Measurements from ENCODE around the gene SHC4.
"Not testable (repeated sequence)": the region's sequence is repeated elsewhere in the genome, so short reads cannot be mapped to it uniquely, and the experiment has no call there.

SHC4 gene

DNA sequence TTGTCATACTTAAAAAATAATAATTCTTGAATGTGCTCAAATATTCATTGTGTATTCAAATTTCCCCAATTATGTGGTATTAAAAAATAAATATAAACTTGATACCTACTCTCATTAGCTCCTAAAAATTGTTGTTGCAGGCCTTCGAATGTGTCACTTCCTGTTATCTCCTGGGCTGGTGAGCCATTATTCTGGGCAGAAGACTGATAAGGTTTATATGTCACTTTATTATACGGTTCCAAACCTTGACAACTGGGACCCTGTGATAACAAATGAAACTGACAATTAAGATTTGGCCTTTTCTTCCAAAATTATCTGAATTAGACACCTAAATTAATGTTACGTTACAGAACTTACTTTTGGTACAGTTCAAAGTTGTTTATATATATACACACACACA lies 167.8 kb downstream of the SHC4 start:
- DNase-seq (ENCODE audit: low spot score) = no peak

DNA sequence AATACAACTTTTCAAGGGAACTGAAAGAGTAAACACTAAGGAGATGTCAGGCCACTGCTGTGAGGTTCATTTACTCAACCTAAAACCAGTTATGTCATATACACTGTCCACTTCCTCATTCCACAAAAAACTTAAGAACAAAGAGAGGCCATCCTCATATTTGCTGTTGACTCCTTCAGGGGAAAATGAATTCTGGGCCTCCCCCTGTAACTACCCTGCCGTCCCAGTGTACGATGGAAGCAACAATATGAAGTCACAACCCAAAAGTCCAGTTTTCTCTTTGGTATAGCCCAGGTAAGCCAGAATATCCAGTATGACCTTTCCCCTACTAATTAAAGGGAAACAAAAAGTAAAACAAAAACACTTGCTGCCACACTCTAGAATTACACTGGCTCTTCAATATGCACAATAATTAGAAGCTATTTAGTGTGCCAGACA lies 169.0 kb downstream of the SHC4 start:
- peak; percentile 53 for DNase-seq (ENCODE audit: low spot score)

DNA sequence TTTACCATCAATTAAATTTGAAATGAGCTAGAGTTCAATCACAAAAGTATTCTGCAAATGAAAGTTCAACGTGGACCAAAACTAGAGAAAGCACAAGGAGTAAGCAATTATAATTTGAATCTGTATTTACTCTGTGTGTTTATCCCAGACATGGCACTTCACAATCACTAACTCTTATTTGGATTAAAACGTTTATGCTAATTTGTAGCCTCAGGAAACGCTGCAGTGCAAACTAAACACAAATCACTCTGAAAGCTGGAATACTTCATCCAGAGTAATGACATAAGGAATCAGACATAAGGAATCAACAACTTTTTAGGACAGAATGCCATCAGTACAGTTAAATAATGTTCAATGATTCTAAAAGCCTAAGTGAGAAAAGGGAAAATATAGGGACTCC lies 171.3 kb downstream of the SHC4 start:
- DNase-seq (ENCODE audit: low spot score) = no peak

DNA sequence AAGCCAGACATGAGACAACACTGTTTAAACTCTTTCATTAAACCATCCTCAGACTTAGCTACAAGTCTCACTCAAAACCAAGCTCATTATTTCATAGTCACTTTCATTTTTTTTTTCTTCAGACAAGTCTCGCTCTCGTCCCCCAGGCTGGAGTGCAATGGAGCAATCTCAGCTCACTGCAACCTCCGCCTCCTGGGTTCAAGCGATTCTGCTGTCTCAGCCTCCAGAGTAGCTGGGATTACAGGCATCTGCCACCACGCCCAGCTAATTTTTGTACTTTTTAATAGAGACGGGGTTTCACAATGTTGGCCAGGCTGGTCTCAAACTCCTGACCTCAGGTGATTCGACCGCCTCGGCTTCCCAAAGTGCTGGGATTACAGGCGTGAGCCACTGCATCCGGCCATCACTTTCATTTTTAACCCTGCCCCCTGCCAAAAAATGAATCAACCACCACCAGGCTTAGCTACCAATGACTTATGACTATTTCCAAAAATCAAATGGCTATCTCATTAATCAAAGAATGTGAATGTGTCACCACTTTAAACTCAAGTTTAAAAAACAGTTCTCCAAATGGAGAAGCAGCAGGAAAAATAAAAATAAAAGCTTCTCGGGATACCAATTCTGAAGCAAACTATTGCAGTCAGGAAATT lies 173.1 kb downstream of the SHC4 start:
- not testable (repeated sequence) for DNase-seq (ENCODE audit: low spot score)

DNA sequence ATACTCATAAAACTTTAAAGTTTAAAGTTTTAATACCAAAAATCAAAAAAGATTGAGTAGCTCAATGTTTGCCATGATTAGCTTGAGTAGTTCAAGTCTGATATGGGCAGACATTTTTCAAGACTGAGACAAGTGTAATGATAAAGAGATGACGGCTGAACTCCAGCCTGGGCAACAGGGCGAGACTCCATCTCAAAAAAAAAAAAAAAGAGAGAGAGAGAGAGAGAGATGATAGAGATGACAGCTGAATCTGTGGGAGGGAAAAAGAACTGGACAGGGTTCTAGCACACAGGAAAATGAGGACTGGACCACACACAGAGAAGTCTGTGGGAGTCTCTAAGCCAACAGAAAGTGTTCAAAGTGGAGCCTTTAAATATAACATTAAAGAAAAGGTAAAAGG lies 178.0 kb downstream of the SHC4 start:
- no peak for DNase-seq (ENCODE audit: low spot score)

DNA sequence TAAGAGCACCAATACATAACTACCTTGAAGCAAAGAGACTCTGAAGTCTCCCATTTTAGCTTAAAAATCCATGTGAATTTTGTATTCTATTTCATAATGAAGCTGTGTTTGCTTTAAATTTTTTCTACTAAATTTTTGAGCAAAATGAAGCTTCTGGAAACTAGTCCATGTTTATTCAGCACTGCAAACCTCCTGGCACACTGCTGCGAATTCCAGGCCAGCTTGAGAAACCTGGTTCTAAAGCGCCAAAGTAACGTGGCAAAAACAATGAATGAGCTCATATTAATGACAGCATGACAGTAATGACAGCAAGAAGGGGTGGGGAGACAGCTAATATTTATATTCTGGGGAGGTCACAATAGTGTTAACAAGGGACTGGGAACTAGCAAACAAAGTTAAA lies 178.5 kb downstream of the SHC4 start:
- no peak for DNase-seq (ENCODE audit: low spot score)

DNA sequence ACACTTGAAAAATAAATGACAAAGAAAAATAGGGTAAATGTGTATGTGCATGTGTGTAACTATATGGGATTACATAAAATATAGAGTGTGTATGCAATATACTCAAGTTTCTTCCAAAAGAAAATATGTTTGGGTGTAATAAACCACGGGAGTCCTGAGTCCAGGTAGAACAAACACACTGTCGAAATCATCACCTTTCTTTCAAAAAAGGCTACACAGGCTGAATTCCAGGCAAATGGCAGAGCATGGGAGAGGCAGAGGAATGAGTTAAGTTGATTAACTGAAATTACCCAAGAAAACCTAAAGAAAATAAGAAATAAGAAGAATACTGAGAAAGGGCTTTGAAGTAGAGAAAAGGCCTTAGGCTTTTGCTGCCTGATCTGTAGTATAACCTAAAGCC lies 179.0 kb downstream of the SHC4 start:
- DNase-seq (ENCODE audit: low spot score) = no peak

DNA sequence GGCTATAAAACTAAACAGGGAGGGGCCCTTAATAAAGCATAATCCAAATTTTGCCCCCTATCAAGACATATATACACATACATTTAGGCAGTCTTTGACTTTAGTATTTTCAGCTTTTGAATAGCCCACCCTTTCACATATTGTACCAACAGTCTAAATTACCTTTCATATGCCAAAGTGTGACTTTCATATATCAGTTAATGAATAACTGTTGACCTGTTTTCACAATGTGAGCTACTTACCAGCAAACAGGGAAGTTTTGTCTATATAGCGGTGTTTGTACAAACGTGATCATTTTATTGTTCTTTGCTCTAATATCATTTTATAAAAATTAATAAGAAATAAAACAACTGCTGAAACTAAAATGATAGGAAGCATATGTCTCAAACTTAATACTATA lies 180.8 kb downstream of the SHC4 start:
- DNase-seq (ENCODE audit: low spot score) = no peak

DNA sequence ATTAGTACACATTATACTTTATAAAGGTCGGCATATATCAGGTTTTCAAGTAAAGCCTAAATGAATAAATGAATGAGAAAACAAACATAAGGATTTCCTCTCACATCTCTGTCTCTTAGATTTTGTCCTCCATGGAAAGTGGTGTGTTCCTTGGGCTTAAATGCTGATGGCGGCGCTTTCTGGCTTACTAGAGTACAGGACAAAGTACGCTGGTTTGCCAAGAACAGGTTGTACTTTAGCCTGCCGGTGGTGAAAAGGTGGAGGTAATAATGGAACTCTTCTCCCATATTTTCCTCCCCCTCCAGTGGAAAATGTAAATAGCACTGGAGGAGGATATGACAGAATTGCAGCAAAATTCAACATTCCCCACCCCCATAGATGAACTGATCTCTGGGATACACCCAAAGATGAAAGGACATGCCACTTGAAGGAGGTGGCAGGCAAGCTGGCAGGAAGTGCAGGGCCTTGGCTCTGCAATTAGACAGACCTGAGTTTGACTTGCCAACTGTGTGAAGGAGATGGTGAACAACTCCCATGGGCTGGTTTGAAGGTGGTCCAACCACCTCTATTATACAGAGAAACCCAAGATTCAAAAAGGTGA lies 182.1 kb downstream of the SHC4 start:
- peak; percentile 31 for DNase-seq (ENCODE audit: low spot score)

DNA sequence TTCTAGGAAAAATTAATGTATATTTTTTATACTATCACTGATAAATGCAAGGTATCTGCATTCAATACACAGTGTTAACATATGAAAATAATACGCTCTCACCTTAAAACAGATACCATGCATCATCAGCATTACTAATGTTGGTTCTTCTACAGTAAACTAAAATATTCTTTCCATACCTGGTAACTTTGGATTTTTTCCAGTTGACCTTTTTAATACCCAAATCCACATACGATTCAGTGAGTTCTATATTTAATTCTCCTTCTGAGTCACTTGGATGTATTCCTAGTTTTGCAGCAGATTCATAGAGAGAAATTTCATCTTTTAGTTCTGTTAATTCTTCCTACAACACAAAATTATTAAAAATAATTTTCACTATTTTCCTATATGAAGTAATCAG lies 182.7 kb downstream of the SHC4 start:
- no peak for DNase-seq (ENCODE audit: low spot score)

DNA sequence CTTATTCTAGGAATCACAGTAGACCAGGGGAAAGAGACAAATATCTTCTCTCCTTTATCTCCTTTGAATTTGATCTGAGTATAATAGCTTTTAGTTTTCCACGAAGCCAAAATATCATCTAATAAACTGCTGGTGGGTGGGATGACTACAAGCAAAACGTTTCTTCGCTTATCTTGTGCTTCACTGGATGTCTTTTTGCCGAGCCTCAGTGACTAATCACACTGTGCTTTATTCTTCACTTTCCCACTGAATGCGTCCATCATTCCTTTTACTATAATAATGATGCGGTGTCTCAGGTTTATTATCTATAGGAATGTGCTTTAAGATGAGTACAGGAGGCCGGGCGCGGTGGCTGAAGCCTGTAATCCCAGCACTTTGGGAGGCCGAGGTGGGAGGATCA lies 185.4 kb downstream of the SHC4 start:
- DNase-seq (ENCODE audit: low spot score) = no peak

DNA sequence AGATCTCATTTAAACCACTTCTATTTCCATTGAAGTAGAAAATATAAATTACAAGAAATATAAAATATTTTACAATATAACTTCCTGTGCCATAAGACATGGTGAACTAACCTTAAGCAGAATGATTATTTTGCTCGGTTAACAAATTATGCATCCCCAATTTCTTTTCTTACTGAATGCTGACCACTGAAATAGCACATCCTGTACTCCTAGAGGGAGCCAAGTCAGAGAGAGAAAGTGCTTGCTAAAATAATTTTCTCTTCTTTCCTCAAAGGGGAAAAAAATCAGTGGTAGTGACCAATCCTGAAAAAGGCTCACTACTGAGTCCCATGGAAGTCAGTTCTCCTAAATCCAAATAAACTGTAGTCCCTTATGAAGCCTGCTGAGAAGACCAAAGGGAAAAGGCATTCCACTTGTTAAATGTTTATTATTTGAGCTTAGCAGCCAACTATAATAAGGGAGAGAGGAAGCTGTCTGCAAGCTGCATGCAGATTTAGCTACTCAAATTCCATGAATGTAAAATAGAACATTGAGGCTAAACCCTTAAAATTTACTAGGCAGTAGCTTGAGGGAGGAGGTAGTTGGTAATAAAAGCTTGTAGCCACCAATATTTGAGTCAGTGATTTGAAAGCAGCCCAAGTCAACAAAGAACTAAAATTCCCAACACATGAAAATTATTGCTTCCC lies 185.9 kb downstream of the SHC4 start:
- DNase-seq (ENCODE audit: low spot score) = no peak

DNA sequence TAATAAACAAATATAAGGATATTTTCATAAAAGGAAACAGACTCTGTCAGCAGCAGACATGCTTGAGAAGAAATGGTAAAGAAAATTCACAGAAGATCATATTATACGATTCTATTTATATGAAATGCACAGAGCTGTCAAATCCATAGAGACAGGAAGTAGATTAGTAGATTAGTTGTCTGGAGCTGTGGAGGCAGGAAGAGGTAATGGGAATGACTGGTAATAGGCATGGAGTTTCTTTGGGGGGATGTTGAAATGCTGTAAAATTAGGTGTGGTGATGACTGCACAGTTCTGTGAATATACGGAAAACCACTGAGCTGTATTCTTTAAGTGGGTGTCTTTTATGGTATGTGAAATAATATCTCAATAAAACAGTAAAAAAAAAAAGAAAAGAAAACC lies 188.2 kb downstream of the SHC4 start:
- DNase-seq (ENCODE audit: low spot score) = no peak

DNA sequence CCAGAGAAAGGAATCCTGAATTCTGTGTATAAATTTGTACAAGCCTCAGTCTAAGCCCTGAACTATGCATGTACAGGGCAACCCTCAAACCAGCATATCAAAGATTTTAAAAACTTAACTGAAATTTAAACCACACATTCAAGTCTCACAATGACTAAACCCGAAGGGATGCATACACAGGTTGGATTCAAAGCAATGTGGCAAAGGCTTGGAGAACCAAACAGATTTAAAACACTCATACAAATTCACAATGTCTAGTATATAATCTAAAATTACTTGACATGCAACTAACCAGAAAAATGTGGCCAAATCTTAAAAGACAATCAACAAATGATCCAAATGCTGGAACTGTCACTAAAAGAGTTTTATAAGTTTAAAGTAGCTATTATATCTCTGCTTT lies 189.2 kb downstream of the SHC4 start:
- no peak for DNase-seq (ENCODE audit: low spot score)

Measured in LoVo (cell line).